HG03439 (cell line): ENCODE results near the gene PLEKHG5.

Experiments used
- ATAC-seq: cut with Tn5 transposase; IDR thresholded peaks from one replicate; pipeline ENCODE4 v1.9.1; 2021; ENCODE audit warnings: mild to moderate bottlenecking, moderate library complexity; ENCODE audit not compliant: unreplicated experiment

PLEKHG5 gene

DNA sequence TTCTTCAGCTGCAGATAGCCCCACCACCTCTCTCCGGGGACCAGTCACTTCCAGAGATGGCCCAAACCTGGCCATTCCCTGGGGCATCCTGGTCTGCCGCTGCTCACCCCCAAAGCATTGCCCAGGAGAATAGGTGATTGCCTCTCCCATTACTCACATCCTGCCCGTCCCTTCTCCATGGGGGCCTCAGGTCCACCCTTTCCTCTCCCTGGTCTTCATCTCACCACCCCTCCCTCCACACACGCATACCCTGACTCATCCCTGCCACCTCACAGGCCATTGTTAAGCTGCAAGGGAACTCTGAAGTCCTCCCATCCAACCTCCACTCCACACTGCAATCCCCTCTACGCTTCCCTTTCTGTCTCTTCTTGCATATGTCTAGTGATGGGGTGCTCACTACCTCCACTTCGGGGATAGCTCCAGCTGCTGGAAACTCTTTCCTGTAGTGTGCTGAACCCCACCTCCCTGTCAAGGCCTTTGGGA is at the start of gene PLEKHG5:
TSS of gene PLEKHG5 (minus strand) at position 188 of the 483 bp plus-strand sequence. CDS start 14,096 bp downstream, outside the sequence.
- no peak for ATAC-seq

DNA sequence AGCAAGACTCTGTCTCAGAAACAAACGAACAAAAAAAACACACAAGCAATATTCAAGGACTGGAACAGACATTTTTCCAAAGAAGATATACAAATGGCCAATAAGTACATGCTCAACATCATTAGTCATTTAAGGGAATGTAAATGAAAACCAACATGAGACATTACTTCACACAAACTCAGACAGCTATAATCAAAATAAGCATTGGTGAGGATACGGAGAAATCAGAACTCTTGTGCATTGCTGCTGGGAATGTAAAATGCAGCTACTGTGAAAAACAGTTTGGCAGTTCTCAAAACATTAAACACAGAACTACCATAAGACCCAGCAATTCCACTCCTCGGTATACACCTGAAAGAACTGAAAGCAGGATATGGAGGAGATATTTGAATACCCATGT is 47.5 kb upstream of the PLEKHG5 start:
- ATAC-seq = no peak

- ATAC-seq = no peak
These were observed 44.8 kb upstream of the PLEKHG5 start for GRCh38 chr1:6536291-6536690.

DNA sequence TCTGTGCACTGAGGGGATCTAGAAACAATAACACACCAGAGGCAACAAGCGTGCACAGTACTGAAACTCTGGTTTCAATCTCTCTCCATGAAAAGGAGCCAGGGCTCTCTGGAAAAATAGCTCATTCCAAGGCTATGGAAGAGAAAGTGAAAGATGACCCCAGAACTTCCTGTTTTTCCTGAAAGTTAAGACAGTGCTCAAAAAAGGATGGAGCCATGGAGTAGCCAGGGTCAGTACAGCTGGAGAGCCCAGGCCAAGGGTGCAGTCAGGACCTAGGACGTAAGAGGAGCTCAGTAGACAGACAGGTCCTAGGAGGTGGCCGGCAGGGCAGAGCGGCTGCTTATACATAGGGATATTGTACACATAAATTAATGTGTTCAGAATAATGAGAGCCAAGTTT is 43.7 kb upstream of the PLEKHG5 start:
- no peak for ATAC-seq

- ATAC-seq = no peak
These were observed 42.9 kb upstream of the PLEKHG5 start for GRCh38 chr1:6534248-6534822.

DNA sequence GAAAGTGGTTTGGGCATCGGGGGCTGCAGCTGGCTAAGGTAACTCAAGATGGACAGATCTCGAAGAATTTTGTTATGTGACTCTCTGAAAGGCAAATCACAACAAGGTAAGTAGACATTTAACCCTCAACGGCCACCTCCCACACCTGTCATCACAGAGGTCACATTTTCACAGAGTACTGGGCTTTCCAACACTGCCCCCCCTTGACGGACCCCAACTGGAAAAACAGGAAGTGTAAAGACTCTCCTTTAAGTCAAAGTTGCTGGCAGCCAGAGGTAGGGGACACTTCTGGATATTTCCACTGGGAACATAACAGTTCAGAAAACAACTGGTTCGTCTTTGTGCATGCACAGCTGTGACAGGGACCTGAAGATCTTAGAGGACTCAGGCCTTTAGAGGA is 40.5 kb upstream of the PLEKHG5 start:
- no peak for ATAC-seq

- no peak for ATAC-seq
These were observed 39.2 kb upstream of the PLEKHG5 start for GRCh38 chr1:6530504-6531160.

- ATAC-seq = no peak
These were observed 37.0 kb upstream of the PLEKHG5 start for GRCh38 chr1:6528492-6528891.

- no peak for ATAC-seq
These were observed 34.8 kb upstream of the PLEKHG5 start for GRCh38 chr1:6526316-6526715.

- no peak for ATAC-seq
These were observed 32.1 kb upstream of the PLEKHG5 start for GRCh38 chr1:6523566-6523965.

DNA sequence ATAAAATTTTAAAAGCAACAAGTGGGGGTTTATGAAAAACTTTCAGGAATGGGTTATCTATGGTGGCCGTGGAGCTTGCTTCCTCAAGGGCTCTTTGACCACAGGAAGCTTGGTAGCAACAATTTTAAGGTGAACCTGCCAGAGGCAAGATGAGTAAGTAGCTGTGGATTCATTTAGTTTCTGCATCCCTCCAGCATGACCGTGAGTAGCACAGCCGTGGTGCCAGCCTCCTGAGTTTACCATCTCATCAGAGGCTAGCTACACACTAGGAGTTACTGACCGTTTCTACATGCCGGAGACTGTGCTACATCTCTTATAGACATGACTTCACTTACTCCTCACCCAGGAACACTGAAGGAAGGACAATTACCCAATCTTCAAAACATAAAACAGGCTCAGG is 30.1 kb upstream of the PLEKHG5 start:
- ATAC-seq = no peak

GRCh38 chr1:6519935-6520671 is 28.6 kb upstream of the PLEKHG5 start:
- no peak for ATAC-seq

- no peak for ATAC-seq
These were observed 28.0 kb upstream of the PLEKHG5 start for GRCh38 chr1:6519491-6519934.

- ATAC-seq = no peak
These were observed 26.0 kb upstream of the PLEKHG5 start for GRCh38 chr1:6517435-6517851.

DNA sequence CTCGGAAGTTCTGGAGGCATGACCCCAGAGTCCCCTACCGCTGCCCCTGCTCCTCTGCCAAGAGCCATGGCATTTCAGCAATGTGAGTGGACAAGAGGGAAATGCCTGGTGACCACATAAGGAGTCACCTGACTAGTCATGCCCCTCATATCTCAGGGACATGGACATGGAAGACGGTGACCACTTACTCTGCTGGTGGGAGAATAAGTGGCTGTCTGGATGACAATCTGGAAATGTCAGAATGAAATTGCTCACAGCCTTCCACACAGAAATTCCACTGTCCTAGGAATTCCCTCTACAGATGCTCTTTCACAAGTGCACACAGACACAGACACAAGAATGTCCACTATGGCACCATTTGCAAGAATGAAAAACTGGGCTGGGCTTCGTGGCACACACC is 24.3 kb upstream of the PLEKHG5 start:
- no peak for ATAC-seq

DNA sequence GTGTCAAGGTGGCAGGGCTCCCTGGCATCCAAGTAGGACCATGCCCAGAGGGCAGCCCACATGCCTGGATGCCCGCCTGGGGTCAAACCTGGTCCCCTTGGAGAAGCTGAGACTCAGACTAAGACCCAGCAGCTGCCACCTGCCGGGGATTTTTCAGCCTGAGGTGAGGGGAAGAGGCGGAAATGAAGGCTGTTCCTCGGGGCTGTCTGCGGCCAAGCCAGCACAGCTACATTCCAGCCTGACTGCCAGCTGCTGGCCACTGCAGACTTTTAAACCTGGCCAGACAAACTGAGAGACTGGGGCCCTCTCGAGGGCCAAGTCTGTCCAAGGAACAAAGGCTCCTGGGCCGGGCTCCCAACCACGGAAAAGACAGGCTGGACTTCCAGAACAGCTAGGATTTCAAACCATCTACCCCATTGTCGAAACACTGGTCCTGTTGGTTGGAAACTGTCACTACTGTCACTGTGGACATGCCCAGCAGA is 21.9 kb upstream of the PLEKHG5 start:
- ATAC-seq = no peak

DNA sequence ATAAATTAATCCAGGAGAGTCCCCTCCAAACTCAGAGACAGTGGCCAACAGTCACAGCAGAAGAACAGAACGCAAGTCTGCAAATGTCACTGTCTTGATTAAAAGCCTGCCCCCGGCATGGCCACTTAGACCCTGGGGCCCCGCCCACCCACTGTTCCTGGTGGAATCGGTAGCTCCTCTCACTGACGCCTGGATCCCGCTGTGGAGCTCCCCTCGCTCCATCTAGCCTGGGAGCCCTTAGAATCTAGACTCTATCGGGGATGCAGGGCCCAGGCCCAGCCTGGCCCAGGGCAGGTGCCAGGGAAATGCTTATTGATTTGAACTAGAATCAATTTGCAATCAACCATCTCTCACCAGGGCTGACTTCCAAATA is 21.4 kb upstream of the PLEKHG5 start:
- ATAC-seq = no peak

GRCh38 chr1:6512245-6512907 is 20.9 kb upstream of the PLEKHG5 start:
- no peak for ATAC-seq

DNA sequence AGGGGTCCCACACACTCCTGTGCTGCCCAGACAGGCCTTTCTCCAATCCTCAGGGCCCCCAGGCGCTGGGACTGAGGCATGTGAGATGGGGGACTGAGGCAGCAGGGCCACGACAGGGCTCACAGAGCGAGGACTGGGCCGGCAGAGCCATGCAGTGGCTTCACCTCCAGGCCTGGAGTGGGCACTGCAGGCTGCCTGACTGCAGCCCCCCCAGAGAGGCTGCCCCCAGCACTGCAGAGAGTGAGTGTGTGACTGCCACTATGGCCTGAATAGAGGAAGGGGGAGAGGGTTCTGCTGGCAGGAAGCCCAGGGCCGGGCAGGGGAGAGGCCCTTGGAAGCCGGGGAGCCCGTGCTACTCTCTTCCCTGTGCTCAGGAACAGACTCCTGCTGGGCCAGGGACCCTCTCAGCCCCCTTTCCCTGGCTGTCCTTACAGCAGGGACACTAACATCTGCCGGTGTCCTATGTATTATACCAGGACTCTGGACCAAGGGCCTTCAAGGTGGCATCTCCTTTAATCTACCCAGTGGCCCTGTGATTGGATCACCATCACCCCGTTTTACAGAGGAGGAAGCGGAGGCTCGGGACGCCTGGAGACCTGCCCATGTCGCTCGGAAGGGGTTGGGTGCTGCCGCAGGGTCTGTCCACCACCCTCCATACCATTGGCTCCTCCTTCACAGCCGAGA is 20.2 kb upstream of the PLEKHG5 start:
- ATAC-seq = no peak

- ATAC-seq = no peak
These were observed 19.6 kb upstream of the PLEKHG5 start for GRCh38 chr1:6511056-6511455.

DNA sequence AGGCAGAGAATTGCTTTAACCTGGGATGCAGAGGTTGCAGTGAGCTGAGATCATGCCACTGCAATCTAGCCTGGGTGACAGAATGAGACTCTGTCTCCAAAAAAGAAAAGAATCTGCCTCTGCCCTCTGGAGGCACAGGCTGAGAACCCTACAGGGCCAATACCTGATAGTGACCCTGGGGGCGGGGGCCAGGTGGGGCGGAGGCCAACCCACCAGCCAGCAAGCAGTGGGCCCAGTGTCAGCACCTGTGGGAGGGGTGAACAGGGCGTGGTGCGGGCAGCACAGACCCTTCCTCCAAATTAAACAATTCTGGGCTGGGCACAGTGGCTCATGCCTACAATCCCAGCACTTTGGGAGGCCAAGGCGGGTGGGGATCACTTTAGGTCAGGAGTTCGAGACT is 19.0 kb upstream of the PLEKHG5 start:
- no peak for ATAC-seq
